ENCODE data around the gene TRIM15.

The TRIM15 gene

GRCh38 chr6:30147096-30147495 lies 16.2 kb upstream of the TRIM15 start:
- DNase-seq: no peak

GRCh38 chr6:30149234-30149633 lies 14.1 kb upstream of the TRIM15 start:
- no peak for DNase-seq

- no peak for DNase-seq
These were observed 13.3 kb upstream of the TRIM15 start for GRCh38 chr6:30149858-30150550.

GRCh38 chr6:30150671-30151395 lies 12.5 kb upstream of the TRIM15 start:
- DNase-seq: no peak

- DNase-seq: no peak
These were observed 11.8 kb upstream of the TRIM15 start for GRCh38 chr6:30151580-30151979.

- no peak for DNase-seq
These were observed 11.2 kb upstream of the TRIM15 start for GRCh38 chr6:30152016-30152673.

GRCh38 chr6:30152910-30153610 lies 10.3 kb upstream of the TRIM15 start:
- no peak for DNase-seq

- DNase-seq: no peak
These were observed 9.3 kb upstream of the TRIM15 start for GRCh38 chr6:30154061-30154460.

GRCh38 chr6:30154709-30155519 lies 8.4 kb upstream of the TRIM15 start:
- DNase-seq: no peak

GRCh38 chr6:30155520-30156261 lies 7.7 kb upstream of the TRIM15 start:
- DNase-seq: no peak

GRCh38 chr6:30156262-30156599 lies 7.1 kb upstream of the TRIM15 start:
- DNase-seq: no peak

GRCh38 chr6:30156774-30157173 lies 6.6 kb upstream of the TRIM15 start:
- no peak for DNase-seq

- no peak for DNase-seq
These were observed 5.8 kb upstream of the TRIM15 start for GRCh38 chr6:30157581-30157980.

- DNase-seq: no peak
These were observed 5.3 kb upstream of the TRIM15 start for GRCh38 chr6:30157999-30158398.

GRCh38 chr6:30158475-30159040 lies 4.8 kb upstream of the TRIM15 start:
- no peak for DNase-seq

GRCh38 chr6:30160008-30160784 lies 3.1 kb upstream of the TRIM15 start:
- DNase-seq: no peak

- no peak for DNase-seq
These were observed 2.4 kb upstream of the TRIM15 start, which contains the start of gene TRIM10 for GRCh38 chr6:30160785-30161531. TSS of gene TRIM10 (minus strand) at chr6:30161211. CDS start at chr6:30160858, 353 bp downstream.

GRCh38 chr6:30162265-30163089 lies 869 bp upstream of the TRIM15 start:
- no peak for DNase-seq

All from T-helper 1 cell (primary cell).